ENCODE data around the gene ASTN2. TPM values are rescaled to one million over a fixed set of nuclear protein-coding genes. Genes with fewer than 3 reads are reported as not detected.

ASTN2 gene
- polyA plus RNA-seq, 4 donors, result 3.0 to 15.2 (median 3.7) TPM

DNA sequence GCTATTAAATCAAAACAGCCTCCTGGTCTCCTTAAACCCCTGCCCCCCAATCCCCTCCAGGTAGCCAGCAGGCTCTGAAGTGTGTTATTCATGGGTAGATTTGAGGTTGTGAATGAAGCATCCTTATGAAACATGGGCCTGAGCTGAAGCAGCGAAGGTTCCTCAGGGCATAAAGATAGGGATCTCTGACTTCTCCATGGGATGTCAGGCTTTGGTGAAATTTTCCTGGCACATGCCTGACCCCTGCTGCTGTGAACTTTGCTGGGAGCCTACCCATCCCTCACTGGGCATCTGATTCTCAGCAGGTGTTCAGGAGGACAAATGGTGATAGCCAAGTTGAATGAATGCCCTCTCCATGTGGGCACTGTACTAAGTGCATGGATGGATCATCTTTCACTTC, 250.3 kb downstream of the ASTN2 start:
- no peaks in the 10 kb centered on the region for H3K9me3 ChIP-seq (ENCODE audit: control insufficient read depth in 2 of 2, insufficient read depth in 1 of 2, low read depth in 1 of 2, low read length in 1 of 2)
- no peaks in the 10 kb centered on the region for H3K4me1 ChIP-seq (ENCODE audit: control insufficient read depth in 3 of 3, insufficient read depth in 2 of 3, low read depth in 1 of 3, low read length in 2 of 3)
- H3K27ac ChIP-seq (ENCODE audit: low read depth in 1 of 3, low read length in 2 of 3), result no peak overlapping the region
- no peaks in the 10 kb centered on the region for H3K27me3 ChIP-seq (ENCODE audit: control insufficient read depth in 3 of 3, insufficient read depth in 3 of 3, low read length in 3 of 3)
- FAIRE-seq (no peak), DNase-seq (no peak)
- H3K36me3 ChIP-seq (ENCODE audit: control insufficient read depth in 3 of 3, insufficient read depth in 2 of 3, low read depth in 1 of 3, low read length in 3 of 3), result no peaks in the 10 kb centered on the region
- no peak overlapping the region for H3K4me3 ChIP-seq (ENCODE audit: low read depth in 1 of 3, low read length in 3 of 3)
- 65 to 83% (median 75%) methylated on average over 1 of the region's 1 CpG for WGBS, 3 donors

DNA sequence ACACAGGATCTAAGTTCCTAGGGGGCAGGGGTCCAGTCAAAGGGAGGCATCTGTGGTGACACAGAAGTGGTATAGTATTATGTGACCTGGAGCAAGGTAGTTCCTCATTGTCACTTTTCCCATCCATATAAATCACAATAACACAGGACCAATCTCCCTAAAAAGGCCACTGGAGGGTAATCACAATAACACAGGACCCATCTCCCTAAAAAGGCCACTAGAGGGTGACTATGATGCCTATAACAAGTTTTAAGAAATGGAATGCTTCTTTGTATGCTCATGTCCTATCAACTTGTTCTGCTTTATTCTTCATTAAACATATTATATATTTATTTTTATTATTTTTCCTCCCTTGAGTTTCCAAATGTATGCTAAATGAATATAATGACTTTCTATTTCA, 254.6 kb downstream of the ASTN2 start:
- Histone ChIP-seq H3K4me3 (ENCODE audit: low read depth in 1 of 3, low read length in 3 of 3) (no peak overlapping the region), H3K36me3 (ENCODE audit: control insufficient read depth in 3 of 3, insufficient read depth in 2 of 3, low read depth in 1 of 3, low read length in 3 of 3) (no peaks in the 10 kb centered on the region), H3K4me1 (ENCODE audit: control insufficient read depth in 3 of 3, insufficient read depth in 2 of 3, low read depth in 1 of 3, low read length in 2 of 3) (no peaks in the 10 kb centered on the region), H3K27me3 (ENCODE audit: control insufficient read depth in 3 of 3, insufficient read depth in 3 of 3, low read length in 3 of 3) (no peaks in the 10 kb centered on the region), H3K9me3 (ENCODE audit: control insufficient read depth in 2 of 2, insufficient read depth in 1 of 2, low read depth in 1 of 2, low read length in 1 of 2) (no peaks in the 10 kb centered on the region), H3K27ac (ENCODE audit: low read depth in 1 of 3, low read length in 2 of 3) (no peak overlapping the region)
- no peak for DNase-seq
- FAIRE-seq, result no peak

DNA sequence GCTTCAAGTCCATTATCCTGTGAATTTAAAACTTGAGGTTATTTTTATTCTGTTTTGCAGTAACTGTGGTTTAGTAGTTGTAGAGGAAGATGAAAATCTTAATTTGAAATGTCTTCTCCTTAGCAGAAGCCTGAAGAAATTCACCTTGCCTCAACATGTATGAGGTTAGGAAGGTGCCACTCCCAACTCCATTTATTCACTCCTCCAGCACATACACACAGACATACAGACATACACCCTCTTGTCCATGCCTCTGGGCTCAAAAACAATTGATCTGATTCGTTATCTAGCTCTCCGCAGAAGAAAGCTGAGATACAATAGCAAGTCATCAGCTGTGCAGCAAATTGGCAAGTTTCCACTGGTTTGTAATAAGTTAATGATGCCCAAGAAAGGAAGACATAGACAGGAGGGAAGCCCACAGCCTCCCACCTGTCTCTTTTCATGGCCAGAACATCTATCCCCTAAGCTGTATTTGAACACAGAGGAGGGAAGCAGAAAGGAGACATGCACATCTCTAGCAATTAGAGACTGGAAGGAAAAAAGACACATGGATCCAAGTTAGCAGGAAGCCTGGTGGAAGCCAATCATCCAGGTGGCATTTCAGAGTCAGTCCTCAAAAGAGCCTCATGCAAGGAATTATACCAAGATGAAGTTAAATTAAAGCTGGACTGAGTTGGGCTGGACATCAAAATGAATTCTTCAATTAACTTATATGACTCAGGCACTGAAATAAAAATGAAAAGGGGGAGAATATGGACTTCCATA, 257.9 kb downstream of the ASTN2 start:
- no peaks in the 10 kb centered on the region for H3K4me1 ChIP-seq (ENCODE audit: control insufficient read depth in 3 of 3, insufficient read depth in 2 of 3, low read depth in 1 of 3, low read length in 2 of 3)
- no peaks in the 10 kb centered on the region for H3K27me3 ChIP-seq (ENCODE audit: control insufficient read depth in 3 of 3, insufficient read depth in 3 of 3, low read length in 3 of 3)
- no peaks in the 10 kb centered on the region for H3K9me3 ChIP-seq (ENCODE audit: control insufficient read depth in 2 of 2, insufficient read depth in 1 of 2, low read depth in 1 of 2, low read length in 1 of 2)
- H3K27ac ChIP-seq (ENCODE audit: low read depth in 1 of 3, low read length in 2 of 3), result no peak overlapping the region
- WGBS, 3 donors, result 46 to 70% (median 60%) methylated on average over 2 of the region's 2 CpGs
- no peak overlapping the region for H3K4me3 ChIP-seq (ENCODE audit: low read depth in 1 of 3, low read length in 3 of 3)
- no peaks in the 10 kb centered on the region for H3K36me3 ChIP-seq (ENCODE audit: control insufficient read depth in 3 of 3, insufficient read depth in 2 of 3, low read depth in 1 of 3, low read length in 3 of 3)
- FAIRE-seq (no peak), DNase-seq (no peak)

DNA sequence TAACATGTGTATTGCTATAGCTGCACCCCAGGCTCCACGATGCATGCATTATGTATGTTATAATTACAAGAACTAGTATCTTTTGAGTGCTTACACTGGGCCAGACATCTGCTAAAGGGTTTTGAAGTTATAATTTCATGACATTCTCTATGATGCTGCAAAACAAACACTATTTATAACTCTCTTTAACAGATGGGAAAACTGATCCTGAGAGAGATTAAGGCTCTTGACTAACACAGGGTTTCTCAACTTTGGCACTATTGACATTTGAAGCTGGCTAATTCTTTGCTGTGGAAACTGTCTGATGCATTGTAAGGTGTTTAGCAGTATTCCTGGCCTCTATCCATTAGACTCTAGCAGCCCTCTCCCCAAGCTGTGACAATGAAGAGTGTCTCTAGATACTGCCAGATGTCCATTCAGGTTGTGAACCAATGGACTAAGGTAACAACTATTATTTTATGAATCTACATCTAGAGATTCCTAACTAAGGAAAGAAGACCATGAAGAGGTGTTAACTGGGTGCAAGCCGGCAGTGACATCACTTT, 258.6 kb downstream of the ASTN2 start:
- Histone ChIP-seq H3K36me3 (ENCODE audit: control insufficient read depth in 3 of 3, insufficient read depth in 2 of 3, low read depth in 1 of 3, low read length in 3 of 3) (no peaks in the 10 kb centered on the region), H3K27ac (ENCODE audit: low read depth in 1 of 3, low read length in 2 of 3) (no peak overlapping the region), H3K4me3 (ENCODE audit: low read depth in 1 of 3, low read length in 3 of 3) (no peak overlapping the region), H3K9me3 (ENCODE audit: control insufficient read depth in 2 of 2, insufficient read depth in 1 of 2, low read depth in 1 of 2, low read length in 1 of 2) (no peaks in the 10 kb centered on the region), H3K4me1 (ENCODE audit: control insufficient read depth in 3 of 3, insufficient read depth in 2 of 3, low read depth in 1 of 3, low read length in 2 of 3) (no peaks in the 10 kb centered on the region), H3K27me3 (ENCODE audit: control insufficient read depth in 3 of 3, insufficient read depth in 3 of 3, low read length in 3 of 3) (no peaks in the 10 kb centered on the region)
- DNase-seq (no peak), FAIRE-seq (no peak)
- WGBS, 3 donors, result 44 to 74% (median 65%) methylated on average over 2 of the region's 2 CpGs

DNA sequence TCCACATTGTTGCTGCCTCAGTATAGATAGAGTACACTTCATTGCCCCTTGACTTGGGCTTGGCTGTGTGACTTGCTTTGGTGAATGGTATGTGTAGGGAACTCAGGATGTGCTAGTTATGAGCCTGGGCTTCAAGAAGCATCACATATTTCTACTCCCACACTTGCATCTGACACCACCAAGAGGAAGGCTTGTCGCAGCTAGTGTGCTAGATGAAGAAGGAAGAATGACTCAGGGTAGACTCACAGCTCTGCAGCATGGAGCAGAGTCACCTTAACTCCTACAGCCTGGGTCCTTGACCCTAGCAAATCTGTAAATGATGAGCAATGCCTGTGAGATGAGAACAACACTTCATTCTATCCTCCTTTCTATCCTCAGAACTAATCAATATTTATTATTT, 261.8 kb downstream of the ASTN2 start:
- no peaks in the 10 kb centered on the region for H3K4me1 ChIP-seq (ENCODE audit: control insufficient read depth in 3 of 3, insufficient read depth in 2 of 3, low read depth in 1 of 3, low read length in 2 of 3)
- no peak overlapping the region for H3K27ac ChIP-seq (ENCODE audit: low read depth in 1 of 3, low read length in 2 of 3)
- H3K27me3 ChIP-seq (ENCODE audit: control insufficient read depth in 3 of 3, insufficient read depth in 3 of 3, low read length in 3 of 3), result no peaks in the 10 kb centered on the region
- WGBS, 3 donors, result 76 to 80% (median 76%) methylated on average over 1 of the region's 1 CpG
- H3K4me3 ChIP-seq (ENCODE audit: low read depth in 1 of 3, low read length in 3 of 3), result no peak overlapping the region
- H3K36me3 ChIP-seq (ENCODE audit: control insufficient read depth in 3 of 3, insufficient read depth in 2 of 3, low read depth in 1 of 3, low read length in 3 of 3), result no peaks in the 10 kb centered on the region
- no peak for FAIRE-seq
- no peak for DNase-seq
- no peaks in the 10 kb centered on the region for H3K9me3 ChIP-seq (ENCODE audit: control insufficient read depth in 2 of 2, insufficient read depth in 1 of 2, low read depth in 1 of 2, low read length in 1 of 2)

DNA sequence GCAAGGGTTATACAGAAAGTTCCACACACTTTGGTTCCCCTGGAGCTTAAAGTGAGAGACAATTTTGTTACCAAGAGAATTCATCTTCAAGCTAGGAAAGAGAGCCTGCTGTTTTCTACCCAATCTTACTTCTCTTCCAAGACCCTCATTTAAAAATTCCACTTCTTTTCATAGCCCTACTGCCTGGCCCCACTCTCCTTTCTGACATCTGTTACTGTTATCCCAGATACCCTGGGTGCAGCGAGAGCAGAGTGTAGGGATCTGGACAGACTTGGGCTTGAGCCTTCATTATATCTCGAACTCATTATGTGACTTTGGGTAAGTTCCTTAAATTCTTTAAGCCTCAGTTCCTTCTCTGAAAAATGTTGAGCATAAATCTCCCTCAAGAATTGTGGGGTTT, 263.1 kb downstream of the ASTN2 start:
- Histone ChIP-seq H3K27ac (ENCODE audit: low read depth in 1 of 3, low read length in 2 of 3) (no peak overlapping the region), H3K9me3 (ENCODE audit: control insufficient read depth in 2 of 2, insufficient read depth in 1 of 2, low read depth in 1 of 2, low read length in 1 of 2) (no peaks in the 10 kb centered on the region), H3K36me3 (ENCODE audit: control insufficient read depth in 3 of 3, insufficient read depth in 2 of 3, low read depth in 1 of 3, low read length in 3 of 3) (no peaks in the 10 kb centered on the region), H3K27me3 (ENCODE audit: control insufficient read depth in 3 of 3, insufficient read depth in 3 of 3, low read length in 3 of 3) (no peaks in the 10 kb centered on the region), H3K4me1 (ENCODE audit: control insufficient read depth in 3 of 3, insufficient read depth in 2 of 3, low read depth in 1 of 3, low read length in 2 of 3) (no peaks in the 10 kb centered on the region), H3K4me3 (ENCODE audit: low read depth in 1 of 3, low read length in 3 of 3) (no peak overlapping the region)
- WGBS, 3 donors, result 60 to 77% (median 74%) methylated on average over 2 of the region's 2 CpGs
- DNase-seq, result no peak
- FAIRE-seq, result no peak

DNA sequence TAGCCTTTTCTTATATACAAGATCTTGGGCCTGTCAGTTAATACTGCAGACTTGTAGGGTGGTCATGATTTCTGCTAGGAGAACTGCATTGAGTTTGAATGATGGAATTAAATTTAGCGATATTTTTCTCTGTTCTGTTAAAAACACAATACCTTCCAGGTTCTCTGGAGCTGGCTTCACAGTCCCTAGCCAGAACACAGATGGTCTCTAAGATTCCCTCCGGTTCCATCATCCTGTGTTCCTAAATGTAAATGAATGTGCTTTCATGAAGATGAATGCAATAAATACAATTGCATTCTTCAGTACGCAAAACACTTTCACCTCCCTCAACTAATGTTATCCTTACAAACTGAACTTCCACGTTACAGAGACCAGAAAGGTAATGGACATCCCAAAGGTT, 264.9 kb downstream of the ASTN2 start:
- WGBS, 3 donors, result 71 to 83% (median 81%) methylated on average over 4 of the region's 4 CpGs

DNA sequence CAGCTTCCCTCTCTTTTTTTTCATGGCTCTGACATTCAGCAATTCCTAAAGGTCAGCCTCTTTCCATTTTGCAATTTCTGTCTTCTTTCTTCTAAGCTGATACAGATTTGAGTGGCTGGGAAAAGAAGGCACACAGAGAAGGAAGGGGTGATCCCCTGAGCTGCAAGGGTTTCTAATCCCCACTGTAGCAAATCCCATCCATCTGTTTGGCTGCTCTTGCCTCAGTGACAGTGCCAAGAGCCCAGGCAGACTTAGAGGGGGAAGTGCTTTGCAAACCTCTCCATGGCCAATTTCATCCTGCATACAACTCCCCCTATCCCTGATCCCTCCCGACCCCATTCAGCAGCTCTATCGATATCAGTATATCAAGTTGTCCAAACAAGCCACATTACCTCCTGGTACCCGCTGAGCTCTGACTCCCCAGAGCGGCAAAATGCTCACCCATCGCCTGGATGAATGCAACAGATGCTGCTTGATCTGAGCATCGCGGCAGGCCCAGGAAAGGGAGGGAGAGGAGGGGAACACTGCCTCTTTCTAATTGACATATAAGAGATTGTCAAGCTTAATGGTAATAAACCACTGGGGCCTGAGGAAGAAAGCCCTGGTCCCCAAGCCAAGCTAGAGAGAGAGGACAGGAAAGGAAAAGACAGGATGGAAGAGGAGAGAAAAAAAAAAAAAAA, 268.9 kb downstream of the ASTN2 start:
- no peaks in the 10 kb centered on the region for H3K36me3 ChIP-seq (ENCODE audit: control insufficient read depth in 3 of 3, insufficient read depth in 2 of 3, low read depth in 1 of 3, low read length in 3 of 3)
- WGBS, 3 donors, result 71 to 80% (median 72%) methylated on average over 7 of the region's 7 CpGs
- no peak overlapping the region for H3K27ac ChIP-seq (ENCODE audit: low read depth in 1 of 3, low read length in 2 of 3)
- H3K4me3 ChIP-seq (ENCODE audit: low read depth in 1 of 3, low read length in 3 of 3), result no peak overlapping the region
- no peaks in the 10 kb centered on the region for H3K4me1 ChIP-seq (ENCODE audit: control insufficient read depth in 3 of 3, insufficient read depth in 2 of 3, low read depth in 1 of 3, low read length in 2 of 3)
- no peaks in the 10 kb centered on the region for H3K27me3 ChIP-seq (ENCODE audit: control insufficient read depth in 3 of 3, insufficient read depth in 3 of 3, low read length in 3 of 3)
- DNase-seq (no peak), FAIRE-seq (no peak)
- no peaks in the 10 kb centered on the region for H3K9me3 ChIP-seq (ENCODE audit: control insufficient read depth in 2 of 2, insufficient read depth in 1 of 2, low read depth in 1 of 2, low read length in 1 of 2)

More for the DNA sequence above, 264.9 kb downstream of the ASTN2 start:
- Histone ChIP-seq H3K27me3 (ENCODE audit: control insufficient read depth in 3 of 3, insufficient read depth in 3 of 3, low read length in 3 of 3) (no peaks in the 10 kb centered on the region), H3K9me3 (ENCODE audit: control insufficient read depth in 2 of 2, insufficient read depth in 1 of 2, low read depth in 1 of 2, low read length in 1 of 2) (no peaks in the 10 kb centered on the region), H3K4me3 (ENCODE audit: low read depth in 1 of 3, low read length in 3 of 3) (no peak overlapping the region), H3K36me3 (ENCODE audit: control insufficient read depth in 3 of 3, insufficient read depth in 2 of 3, low read depth in 1 of 3, low read length in 3 of 3) (no peaks in the 10 kb centered on the region), H3K4me1 (ENCODE audit: control insufficient read depth in 3 of 3, insufficient read depth in 2 of 3, low read depth in 1 of 3, low read length in 2 of 3) (no peaks in the 10 kb centered on the region), H3K27ac (ENCODE audit: low read depth in 1 of 3, low read length in 2 of 3) (no peak overlapping the region)
- DNase-seq, result no peak
- FAIRE-seq, result no peak
